ENCODE results near the gene GINS1.

- TF ChIP-seq, protein P1, sequence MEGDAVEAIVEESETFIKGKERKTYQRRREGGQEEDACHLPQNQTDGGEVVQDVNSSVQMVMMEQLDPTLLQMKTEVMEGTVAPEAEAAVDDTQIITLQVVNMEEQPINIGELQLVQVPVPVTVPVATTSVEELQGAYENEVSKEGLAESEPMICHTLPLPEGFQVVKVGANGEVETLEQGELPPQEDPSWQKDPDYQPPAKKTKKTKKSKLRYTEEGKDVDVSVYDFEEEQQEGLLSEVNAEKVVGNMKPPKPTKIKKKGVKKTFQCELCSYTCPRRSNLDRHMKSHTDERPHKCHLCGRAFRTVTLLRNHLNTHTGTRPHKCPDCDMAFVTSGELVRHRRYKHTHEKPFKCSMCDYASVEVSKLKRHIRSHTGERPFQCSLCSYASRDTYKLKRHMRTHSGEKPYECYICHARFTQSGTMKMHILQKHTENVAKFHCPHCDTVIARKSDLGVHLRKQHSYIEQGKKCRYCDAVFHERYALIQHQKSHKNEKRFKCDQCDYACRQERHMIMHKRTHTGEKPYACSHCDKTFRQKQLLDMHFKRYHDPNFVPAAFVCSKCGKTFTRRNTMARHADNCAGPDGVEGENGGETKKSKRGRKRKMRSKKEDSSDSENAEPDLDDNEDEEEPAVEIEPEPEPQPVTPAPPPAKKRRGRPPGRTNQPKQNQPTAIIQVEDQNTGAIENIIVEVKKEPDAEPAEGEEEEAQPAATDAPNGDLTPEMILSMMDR (IDR thresholded peaks at IDR 0.05; ENCODE audit: extremely low read depth in 1 of 2, insufficient read depth in 1 of 2, low read depth in 1 of 2, low read length in 2 of 2) = no peak
- TF ChIP-seq POLR2AphosphoS5 (IDR thresholded peaks at IDR 0.05; ENCODE audit: insufficient read depth, low read depth, low read length) (no peak), MYC (IDR thresholded peaks at IDR 0.05; ENCODE audit: low read depth, low read length) (no peak), POLR2A (IDR thresholded peaks at IDR 0.05; ENCODE audit: low read depth, low read length) (no peak), EZH2 (IDR thresholded peaks at IDR 0.05; ENCODE audit: borderline replicate concordance, low read depth, low read length, severe bottlenecking) (no peak)
- TF ChIP-seq, protein P2, sequence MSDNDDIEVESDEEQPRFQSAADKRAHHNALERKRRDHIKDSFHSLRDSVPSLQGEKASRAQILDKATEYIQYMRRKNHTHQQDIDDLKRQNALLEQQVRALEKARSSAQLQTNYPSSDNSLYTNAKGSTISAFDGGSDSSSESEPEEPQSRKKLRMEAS (IDR thresholded peaks at IDR 0.05; ENCODE audit: insufficient read depth, insufficient read length) = no peak
These were observed 78.4 kb downstream of the GINS1 start for GRCh38 chr20:25485872-25486271.

Measured in endothelial cell of umbilical vein (primary cell).